GM19463 (cell line): ENCODE results near the gene CCDC141.
A peak's percentile ranks its signal among the peaks of the same experiment; 100 is the strongest.

ENCODE experiments used
- ATAC-seq: cut with Tn5 transposase; IDR thresholded peaks from one replicate; pipeline ENCODE4 v1.9.1; 2021; ENCODE audit warnings: mild to moderate bottlenecking, moderate library complexity; ENCODE audit not compliant: unreplicated experiment

The CCDC141 gene

GRCh38 chr2:178830451-178830850 is 219.5 kb downstream of the CCDC141 start:
- ATAC-seq = no peak

- ATAC-seq = no peak
Measured at GRCh38 chr2:178829981-178830380, 220.0 kb downstream of the CCDC141 start.

- no peak for ATAC-seq
Measured at GRCh38 chr2:178829299-178829960, 220.5 kb downstream of the CCDC141 start.

- ATAC-seq = no peak
Measured at GRCh38 chr2:178828486-178828881, 221.5 kb downstream of the CCDC141 start.

- no peak for ATAC-seq
Measured at GRCh38 chr2:178827739-178828485, 222.0 kb downstream of the CCDC141 start.

GRCh38 chr2:178827111-178827510 is 222.8 kb downstream of the CCDC141 start:
- no peak for ATAC-seq

GRCh38 chr2:178825183-178825582 is 224.8 kb downstream of the CCDC141 start:
- no peak for ATAC-seq

GRCh38 chr2:178824181-178824580 is 225.8 kb downstream of the CCDC141 start:
- no peak for ATAC-seq

GRCh38 chr2:178819992-178820391 is 229.9 kb downstream of the CCDC141 start:
- peak; percentile 83 for ATAC-seq

GRCh38 chr2:178819147-178819875 is 230.6 kb downstream of the CCDC141 start:
- ATAC-seq = no peak

- ATAC-seq = no peak
Measured at GRCh38 chr2:178811901-178812300, 238.0 kb downstream of the CCDC141 start.

GRCh38 chr2:178811045-178811444 is 238.9 kb downstream of the CCDC141 start:
- ATAC-seq = no peak

- ATAC-seq = no peak
Measured at GRCh38 chr2:178810422-178810821, 239.5 kb downstream of the CCDC141 start.

GRCh38 chr2:178807227-178808008 is 242.5 kb downstream of the CCDC141 start, which contains the start of gene TTN:
Gene TTN (minus strand): TSS chr2:178807423. CDS start chr2:178804642, 2,781 bp downstream.
- no peak for ATAC-seq

GRCh38 chr2:178806543-178806942 is 243.4 kb downstream of the CCDC141 start:
- no peak for ATAC-seq

- no peak for ATAC-seq
Measured at GRCh38 chr2:178805457-178805856, 244.5 kb downstream of the CCDC141 start.

- ATAC-seq = no peak
Measured at GRCh38 chr2:178804791-178805190, 245.1 kb downstream of the CCDC141 start.

- ATAC-seq = no peak
Measured at GRCh38 chr2:178800510-178800909, 249.4 kb downstream of the CCDC141 start.

- ATAC-seq = no peak
Measured at GRCh38 chr2:178799305-178799704, 250.6 kb downstream of the CCDC141 start.

GRCh38 chr2:178796079-178796677 is 253.8 kb downstream of the CCDC141 start:
- ATAC-seq = no peak
